Ovary (tissue), 9 donors: ENCODE results near the gene TATDN2. TPM values are rescaled to one million over a fixed set of nuclear protein-coding genes. Genes with fewer than 3 reads are reported as not detected.
"Not testable (repeated sequence)": the region's sequence is repeated elsewhere in the genome, so short reads cannot be mapped to it uniquely, and the experiment has no call there.

Experiments used
- DNase-seq, 5 donors: peaks; one replicate each; pipeline ENCODE4 v3.0.0-alpha.2; 2019 to 2020
- H3K27ac ChIP-seq, 2 donors: fragments of 200-600 bp; one replicate each; pipeline versions ENCODE4 v1.5.1 to v1.8.0; 2019 to 2022
- H3K27me3 ChIP-seq: fragments of 200-600 bp; one replicate; pipeline ENCODE4 v1.8.0; 2022
- H3K36me3 ChIP-seq: fragments of 200-600 bp; sonication (generic); one replicate; pipeline ENCODE4 v1.5.1; 2019
- H3K4me1 ChIP-seq: one replicate; pipeline ENCODE4 v1.8.1; 2013; ENCODE audit warnings: mild to moderate bottlenecking, moderate library complexity; ENCODE audit not compliant: insufficient read depth
- H3K4me3 ChIP-seq: fragments of 200-600 bp; sonication (generic); one replicate; pipeline ENCODE4 v1.5.1; 2017
- H3K9me3 ChIP-seq, 2 donors: fragments of 200-600 bp in 1 of 2; sonication (generic) in 1 of 2; one replicate each; pipeline versions ENCODE4 v1.5.1 to v1.8.1; 2013 to 2019; ENCODE audit warnings: mild to moderate bottlenecking in 1 of 2, moderate library complexity in 1 of 2
- EP300 ChIP-seq: sonication (generic); formaldehyde crosslinking; IDR thresholded peaks from one replicate; pipeline ENCODE4 v1.6.1; 2017; ENCODE audit warnings: antibody characterized with exemption
- POLR2A ChIP-seq: fragments of 450-650 bp; IDR thresholded peaks from one replicate; pipeline ENCODE4 v1.6.1; 2017; ENCODE audit warnings: antibody characterized with exemption, mild to moderate bottlenecking, moderate library complexity
- WGBS, 3 donors: extraction: QIAGEN DNeasy Blood & Tissue Kit in 1 of 3; methylation state at CpG; one replicate each; pipeline versions ENCODE4 v1.1.5 to v1.1.7; 2013 to 2017; 5-methylcytosine and 5-hydroxymethylcytosine counted together
- intact Hi-C, 4 donors: fragments of 100-400 bp; cut with DNase I; formaldehyde crosslinking; loops; one replicate each; pipeline versions ENCODE4 v1.11.0 to v1.15.1; 2022 to 2023
- polyA plus RNA-seq, 2 donors: library from polyadenylated mRNA; stranded (reverse); fragments of 200-250 nt in 1 of 2; fragments of 350-450 nt in 1 of 2; fragmentation: Illumina TruSeq in 1 of 2; extraction: RNeasy Lipid Tissue Mini Kit (QIAGEN cat#74804) in 1 of 2; gene quantifications; one replicate each; pipeline ENCODE4 v1.2.3, GENCODE V29; 2013 to 2014
- total RNA-seq, 7 donors: library from RNA; depleted of rRNA in 2 of 7; stranded (reverse); fragments of >200 nt in 2 of 7; fragmentation: NEBNext Ultra II Directional in 3 of 7; extraction: Animal tissue kit (Norgen Biotek cat#: 25700) in 3 of 7; gene quantifications; one replicate each; pipeline versions ENCODE4 v1.1.0 to v1.2.4, GENCODE V29; 2016 to 2023
- TF ChIP-seq, protein P1 (sequence below), 3 donors: fragments of 450-650 bp in 2 of 3; fragments of 200-600 bp in 1 of 3; IDR thresholded peaks; one replicate each; pipeline versions ENCODE4 v1.5.1 to v1.8.0; 2016 to 2022; ENCODE audit warnings: antibody characterized with exemption in 3 of 3, mild to moderate bottlenecking in 1 of 3
- donor health status: DM: no; HTN: no; CAD: no; lungs with moderate emphysema.
- donor health status: DM: no; HTN: no; CAD: no.
- donor health status: Bipolar disorder and iron deficiency.
- donor health status: DM: yes; HTN: yes; CAD: no.
- donor health status: DM: no; HTN: no; CAD: no.
- donor health status: DM: yes; HTN: yes; CAD: no.

Gene TATDN2
- total and polyA plus RNA-seq, 9 donors, result 17.3 to 46.4 (median 38.7) TPM

DNA sequence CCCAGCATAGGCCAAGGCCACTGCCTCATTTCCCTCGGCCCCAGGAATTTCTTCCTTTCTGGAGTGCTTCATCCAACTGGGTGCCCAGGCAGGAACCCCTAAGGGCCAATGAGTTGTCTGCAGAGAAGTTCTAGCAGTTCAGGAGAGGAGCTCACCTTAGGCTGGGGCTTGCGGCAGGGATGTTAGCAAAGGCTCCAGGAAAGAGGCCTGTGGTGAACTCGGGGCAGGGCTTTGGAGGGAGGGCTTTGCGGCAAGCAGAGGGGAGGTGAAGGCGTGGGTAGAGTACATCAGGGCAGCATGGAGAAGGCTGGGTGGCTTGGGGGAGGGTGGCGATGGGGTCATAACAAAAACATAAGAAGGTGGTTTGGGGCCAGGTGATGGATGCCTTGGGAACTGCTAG is 43.4 kb downstream of the TATDN2 start:
- H3K9me3 ChIP-seq, result no peaks in the 10 kb centered on the region
- intact Hi-C loops, result no loop called here
- H3K27ac ChIP-seq, result no peak overlapping the region
- 91 to 93% (median 92%) methylated on average over 6 of the region's 6 CpGs for WGBS, 3 donors
- no peaks in the 10 kb centered on the region for H3K27me3 ChIP-seq
- no peaks in the 10 kb centered on the region for H3K4me1 ChIP-seq
- no peaks in the 10 kb centered on the region for H3K36me3 ChIP-seq
- DNase-seq, result no peak
- no peak overlapping the region for H3K4me3 ChIP-seq
- no peak for TF ChIP-seq EP300
- TF ChIP-seq, protein P1, sequence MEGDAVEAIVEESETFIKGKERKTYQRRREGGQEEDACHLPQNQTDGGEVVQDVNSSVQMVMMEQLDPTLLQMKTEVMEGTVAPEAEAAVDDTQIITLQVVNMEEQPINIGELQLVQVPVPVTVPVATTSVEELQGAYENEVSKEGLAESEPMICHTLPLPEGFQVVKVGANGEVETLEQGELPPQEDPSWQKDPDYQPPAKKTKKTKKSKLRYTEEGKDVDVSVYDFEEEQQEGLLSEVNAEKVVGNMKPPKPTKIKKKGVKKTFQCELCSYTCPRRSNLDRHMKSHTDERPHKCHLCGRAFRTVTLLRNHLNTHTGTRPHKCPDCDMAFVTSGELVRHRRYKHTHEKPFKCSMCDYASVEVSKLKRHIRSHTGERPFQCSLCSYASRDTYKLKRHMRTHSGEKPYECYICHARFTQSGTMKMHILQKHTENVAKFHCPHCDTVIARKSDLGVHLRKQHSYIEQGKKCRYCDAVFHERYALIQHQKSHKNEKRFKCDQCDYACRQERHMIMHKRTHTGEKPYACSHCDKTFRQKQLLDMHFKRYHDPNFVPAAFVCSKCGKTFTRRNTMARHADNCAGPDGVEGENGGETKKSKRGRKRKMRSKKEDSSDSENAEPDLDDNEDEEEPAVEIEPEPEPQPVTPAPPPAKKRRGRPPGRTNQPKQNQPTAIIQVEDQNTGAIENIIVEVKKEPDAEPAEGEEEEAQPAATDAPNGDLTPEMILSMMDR (IDR thresholded peaks at IDR 0.05), result no peak
- TF ChIP-seq POLR2A, result no peak

DNA sequence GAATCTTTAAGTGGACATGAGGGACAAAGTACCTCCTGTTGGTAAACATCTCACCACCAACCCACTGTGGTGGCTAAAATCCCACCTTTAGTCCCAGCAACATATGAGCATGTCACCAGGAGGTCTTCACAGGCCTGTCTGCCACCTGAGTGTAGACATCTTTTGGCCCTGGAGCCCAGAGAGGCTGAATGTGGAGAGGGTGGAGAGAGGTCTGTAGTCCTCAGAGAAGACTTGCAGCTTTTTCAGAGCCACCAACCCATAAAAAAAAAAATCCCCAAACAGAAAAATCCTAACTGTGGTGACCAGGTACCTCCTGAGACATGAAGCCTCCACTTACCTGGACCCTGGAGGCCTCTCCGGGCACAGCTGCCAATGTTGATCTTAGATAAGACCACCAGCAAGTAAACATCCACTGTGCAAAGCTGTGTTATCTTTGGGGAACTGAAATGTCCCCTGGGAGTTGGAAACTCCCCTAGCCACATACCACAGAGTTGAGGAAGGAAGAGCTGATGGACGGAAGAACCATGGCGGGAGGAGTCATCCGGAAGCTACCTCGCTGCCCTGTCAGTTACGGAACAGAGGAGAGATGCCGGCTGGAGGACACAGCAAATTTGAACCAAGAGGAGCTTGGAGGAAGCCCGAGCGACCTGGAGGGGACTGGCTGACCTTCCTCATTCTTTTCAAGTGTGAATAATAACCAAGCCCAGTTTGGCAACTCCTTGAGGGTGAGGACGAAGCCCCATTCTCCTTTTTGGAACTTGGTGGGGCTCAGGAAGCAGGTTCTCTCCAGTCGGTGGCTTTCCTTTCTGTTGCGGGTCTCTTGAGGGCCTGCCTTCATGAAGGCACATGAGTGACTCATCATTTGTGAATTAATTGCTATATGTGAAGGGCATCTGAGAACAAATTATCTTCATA is 44.5 kb downstream of the TATDN2 start, which contains the start of gene GHRL:
Gene GHRL (minus strand): TSS at position 443 of the 915 bp plus-strand sequence. CDS start 2,767 bp downstream, outside the sequence.
- Histone ChIP-seq H3K27me3 (no peaks in the 10 kb centered on the region), H3K36me3 (no peaks in the 10 kb centered on the region), H3K4me1 (no peaks in the 10 kb centered on the region), H3K9me3 (no peaks in the 10 kb centered on the region), H3K4me3 (no peak within 1 kb of the TSS), H3K27ac (no peak within 1 kb of the TSS)
- no peak for TF ChIP-seq EP300
- TF ChIP-seq POLR2A, result no peak
- TF ChIP-seq, protein P1 (IDR thresholded peaks at IDR 0.05), result no peak
- intact Hi-C loops, result no loop called here
- WGBS, 3 donors, result 67 to 77% (median 69%) methylated on average over 12 of the region's 12 CpGs
- DNase-seq, result no peak

DNA sequence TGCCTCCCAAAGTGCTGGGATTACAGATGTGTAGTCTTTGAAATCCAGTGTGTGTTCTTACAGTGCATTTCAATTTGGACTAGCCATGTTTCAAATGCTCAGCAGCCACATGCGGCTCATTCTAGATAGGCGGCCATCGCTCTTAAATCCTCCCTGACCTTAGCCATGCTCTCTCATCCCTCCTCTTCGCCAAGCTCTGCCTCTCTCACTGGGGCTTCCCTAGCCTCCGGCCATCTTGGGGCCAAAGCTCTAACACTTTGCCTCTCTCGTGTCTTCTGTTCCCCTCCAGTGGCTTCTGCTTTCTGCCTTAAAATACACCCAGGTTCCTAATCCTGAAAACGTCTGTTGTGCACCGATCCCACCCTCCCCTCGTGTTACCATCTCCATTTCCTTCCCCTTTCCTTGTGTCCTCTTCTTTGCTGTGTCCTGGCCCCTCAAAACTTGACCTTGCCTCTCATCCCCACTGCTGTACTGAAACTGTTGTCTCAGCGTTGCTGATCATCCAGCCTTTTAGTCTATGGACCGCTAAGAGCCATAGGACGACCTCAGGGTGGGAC is 45.8 kb downstream of the TATDN2 start:
- intact Hi-C loops, result no loop called here

DNA sequence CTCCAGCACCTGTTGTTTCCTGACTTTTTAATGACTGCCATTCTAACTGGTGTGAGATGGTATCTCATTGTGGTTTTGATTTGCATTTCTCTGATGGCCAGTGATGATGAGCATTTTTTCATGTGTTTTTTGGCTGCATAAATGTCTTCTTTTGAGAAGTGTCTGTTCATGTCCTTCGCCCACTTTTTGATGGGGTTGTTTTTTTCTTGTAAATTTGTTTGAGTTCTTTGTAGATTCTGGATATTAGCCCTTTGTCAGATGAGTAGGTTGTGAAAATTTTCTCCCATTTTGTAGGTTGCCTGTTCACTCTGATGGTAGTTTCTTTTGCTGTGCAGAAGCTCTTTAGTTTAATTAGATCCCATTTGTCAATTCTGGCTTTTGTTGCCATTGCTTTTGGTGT is 49.8 kb downstream of the TATDN2 start:
- H3K4me1 ChIP-seq, H3K27me3 ChIP-seq, H3K9me3 ChIP-seq, intact Hi-C loops, H3K27ac ChIP-seq, H3K36me3 ChIP-seq, DNase-seq, H3K4me3 ChIP-seq: not testable (repeated sequence)
- WGBS, 3 donors, result 100% methylated on average over 1 of the region's 1 CpG; no CpG with 5 or more reads in 2 of the 3 donors

More for the DNA sequence above, 45.8 kb downstream of the TATDN2 start:
- Histone ChIP-seq H3K27me3 (no peaks in the 10 kb centered on the region), H3K4me1 (no peaks in the 10 kb centered on the region), H3K4me3 (no peak overlapping the region), H3K36me3 (no peaks in the 10 kb centered on the region), H3K27ac (no peak overlapping the region), H3K9me3 (no peaks in the 10 kb centered on the region)
- 90 to 91% (median 90%) methylated on average over 12 of the region's 12 CpGs for WGBS, 3 donors
- TF ChIP-seq EP300, result no peak
- TF ChIP-seq, protein P1 (IDR thresholded peaks at IDR 0.05), result no peak
- TF ChIP-seq POLR2A, result no peak
- no peak for DNase-seq

DNA sequence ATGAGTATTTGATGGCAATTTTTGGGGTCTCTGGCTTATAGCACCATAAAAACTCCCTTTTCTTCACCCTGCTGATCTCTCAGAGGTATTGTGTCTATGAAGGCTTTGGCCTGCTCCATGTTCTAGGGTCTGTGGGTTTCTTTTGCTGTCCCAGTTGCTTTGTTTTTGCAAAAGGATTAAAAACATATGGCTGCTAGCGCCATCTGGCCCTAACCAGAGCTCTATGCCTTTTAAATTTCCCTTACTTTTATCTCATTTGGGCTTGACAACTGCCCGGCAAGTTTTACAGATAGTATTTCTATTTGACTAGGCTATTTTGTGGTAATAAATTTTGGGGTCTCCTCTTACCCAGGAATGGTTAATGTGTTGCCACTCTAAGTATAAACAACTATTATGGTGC is 50.9 kb downstream of the TATDN2 start:
- intact Hi-C loops, result no loop called here
- 16 to 47% (median 36%) methylated on average over 2 of the region's 2 CpGs for WGBS, 3 donors
- no peaks in the 10 kb centered on the region for H3K36me3 ChIP-seq

More for the DNA sequence above, 50.9 kb downstream of the TATDN2 start:
- no peak overlapping the region for H3K4me3 ChIP-seq
- DNase-seq, result no peak
- no peak overlapping the region for H3K27ac ChIP-seq
- TF ChIP-seq, protein P1 (IDR thresholded peaks at IDR 0.05), result no peak
- TF ChIP-seq POLR2A (no peak), EP300 (no peak)
- H3K27me3 ChIP-seq, result no peaks in the 10 kb centered on the region
- H3K9me3 ChIP-seq, result no peaks in the 10 kb centered on the region
- no peaks in the 10 kb centered on the region for H3K4me1 ChIP-seq
